K562 (cell line): ENCODE data around the gene USB1. TPM values are rescaled to one million over a fixed set of nuclear protein-coding genes. Genes with fewer than 3 reads are reported as not detected.
A peak's percentile ranks its signal among the peaks of the same experiment; 100 is the strongest.

ENCODE experiments used
- CHD1 ChIP-seq: fragments of 200-600 bp; sonication (generic); IDR thresholded peaks from one replicate; pipeline ENCODE4 v1.6.1; 2012; ENCODE audit warnings: mild to moderate bottlenecking, moderate library complexity, low read length, inconsistent platforms
- CREBBP ChIP-seq: IDR thresholded peaks from one replicate; pipeline ENCODE4 v1.6.1; 2012; ENCODE audit warnings: low read depth, mild to moderate bottlenecking, control low read depth, inconsistent platforms, low read length
- EGR1 ChIP-seq: fragments of 450-650 bp; conservative IDR thresholded peaks from 2 replicates; pipeline ENCODE4 v1.6.1; 2017; ENCODE audit warnings: mild to moderate bottlenecking
- HNRNPL ChIP-seq: fragments of 200-400 bp; formaldehyde crosslinking; IDR thresholded peaks from 2 replicates; pipeline ENCODE4 v1.6.1; 2017; ENCODE audit warnings: low read depth, mild to moderate bottlenecking, low read length
- KDM5B ChIP-seq: fragments of 200-600 bp; sonication (generic); IDR thresholded peaks from 2 replicates; pipeline ENCODE4 v1.6.1; 2012; ENCODE audit warnings: low read depth, mild to moderate bottlenecking, moderate library complexity, low read length, control low read depth, inconsistent platforms; ENCODE audit not compliant: insufficient replicate concordance
- SMAD4 ChIP-seq: fragments of 250-450 bp; sonication (Bioruptor Pico); conservative IDR thresholded peaks from 2 replicates; pipeline ENCODE4 v1.8.0; 2021; ENCODE audit warnings: inconsistent platforms, mild to moderate bottlenecking, moderate library complexity
- ZNF146 ChIP-seq: IDR thresholded peaks from one replicate; pipeline ENCODE4 v1.6.1; 2018; ENCODE audit warnings: missing compliant biosample characterization; ENCODE audit not compliant: unreplicated experiment
- ZNF263 ChIP-seq: sonication (generic); formaldehyde crosslinking; IDR thresholded peaks from 2 replicates; pipeline ENCODE4 v1.8.0; 2022; ENCODE audit warnings: mild to moderate bottlenecking, missing genetic modification reagents, borderline replicate concordance
- polyA plus RNA-seq, 8 experiments: library from polyadenylated mRNA; depleted of rRNA in 4 of 8; stranded (reverse) in 5 of 8; unstranded in 3 of 8; fragments of >200 nt; fragmentation: Nextera tagmentation in 2 of 8; fragmentation: Illumina TruSeq in 1 of 8; extraction: Ambion mirVana in 2 of 8; extraction: Trizol in 1 of 8; gene quantifications; 2 replicates each; pipeline versions ENCODE4 v1.2.1 to v1.2.3, GENCODE V29; 2011 to 2014; ENCODE audit warnings: inconsistent platforms in 1 of 8, missing spikeins in 1 of 8
- total RNA-seq, 7 experiments: library from RNA; depleted of rRNA in 6 of 7; stranded (reverse); fragments of >200 nt in 6 of 7; fragmentation: Illumina TruSeq in 2 of 7; extraction: Trizol in 2 of 7; gene quantifications; 2 replicates each; pipeline versions ENCODE4 v1.2.1 to v1.2.3, GENCODE V29; 2011 to 2021; ENCODE audit warnings: low replicate concordance in 1 of 7
- TF ChIP-seq, protein P1 (sequence below): fragments of 450-650 bp; IDR thresholded peaks from 2 replicates; pipeline ENCODE4 v1.6.1; 2016; ENCODE audit warnings: low read depth
- TF ChIP-seq, protein P2 (sequence below): fragments of 250-450 bp; sonication (Bioruptor Pico); IDR thresholded peaks from 2 replicates; pipeline ENCODE4 v1.4.0; 2020; ENCODE audit warnings: mild to moderate bottlenecking, moderate library complexity, borderline replicate concordance
- TF ChIP-seq, protein P3 (sequence below): sonication (generic); formaldehyde crosslinking; IDR thresholded peaks from 2 replicates; pipeline ENCODE4 v1.8.1; 2023; ENCODE audit warnings: mild to moderate bottlenecking, missing genetic modification reagents
- TF ChIP-seq, protein P4 (sequence below): fragments of 250-450 bp; sonication (Bioruptor Pico); IDR thresholded peaks from 2 replicates; pipeline ENCODE4 v1.4.0; 2020; ENCODE audit warnings: mild to moderate bottlenecking, moderate library complexity

Gene USB1
- total and polyA plus RNA-seq, 9 of the 15 experiments (the other 6 are each of a cell fraction or from before 2014, with no cell fraction given) = 11.6 to 73.6 (median 19.4) TPM

DNA sequence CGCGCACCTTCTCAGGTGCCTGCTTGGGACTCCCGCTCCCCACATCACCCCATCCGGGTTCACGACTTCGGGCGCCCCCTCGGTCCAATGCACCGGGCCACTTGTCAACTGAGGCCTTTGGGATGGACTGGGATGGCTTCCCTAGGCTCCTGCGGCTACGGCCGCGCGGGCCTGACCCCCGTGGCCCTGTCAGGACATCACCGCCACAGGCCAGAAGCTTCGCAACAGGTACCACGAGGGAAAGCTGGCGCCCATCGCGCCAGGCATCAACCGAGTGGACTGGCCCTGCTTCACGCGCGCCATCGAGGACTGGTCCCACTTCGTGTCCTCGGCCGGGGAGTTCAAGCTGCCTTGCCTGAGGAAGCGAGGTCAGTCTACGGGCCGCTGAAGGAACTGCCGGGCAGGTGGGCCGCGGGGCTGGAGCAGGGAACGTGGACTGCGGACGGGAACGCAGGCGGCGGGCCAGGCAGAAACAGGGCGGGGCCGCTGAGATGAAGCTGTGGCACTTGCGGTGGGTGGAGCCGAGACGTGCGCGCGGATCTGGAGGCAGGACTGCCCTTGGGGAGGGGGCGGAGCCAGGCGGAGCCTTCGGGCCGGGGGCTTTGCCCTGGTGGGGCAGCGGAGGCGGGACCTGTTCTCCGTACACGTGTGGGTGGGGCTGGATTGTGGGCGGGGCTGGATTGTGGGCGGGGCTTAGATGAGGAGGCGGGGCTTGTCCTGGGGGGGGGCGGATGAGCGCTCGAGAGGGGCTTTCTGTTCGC is 16.6 kb upstream of the USB1 start (continued):
- TF ChIP-seq, protein P1, sequence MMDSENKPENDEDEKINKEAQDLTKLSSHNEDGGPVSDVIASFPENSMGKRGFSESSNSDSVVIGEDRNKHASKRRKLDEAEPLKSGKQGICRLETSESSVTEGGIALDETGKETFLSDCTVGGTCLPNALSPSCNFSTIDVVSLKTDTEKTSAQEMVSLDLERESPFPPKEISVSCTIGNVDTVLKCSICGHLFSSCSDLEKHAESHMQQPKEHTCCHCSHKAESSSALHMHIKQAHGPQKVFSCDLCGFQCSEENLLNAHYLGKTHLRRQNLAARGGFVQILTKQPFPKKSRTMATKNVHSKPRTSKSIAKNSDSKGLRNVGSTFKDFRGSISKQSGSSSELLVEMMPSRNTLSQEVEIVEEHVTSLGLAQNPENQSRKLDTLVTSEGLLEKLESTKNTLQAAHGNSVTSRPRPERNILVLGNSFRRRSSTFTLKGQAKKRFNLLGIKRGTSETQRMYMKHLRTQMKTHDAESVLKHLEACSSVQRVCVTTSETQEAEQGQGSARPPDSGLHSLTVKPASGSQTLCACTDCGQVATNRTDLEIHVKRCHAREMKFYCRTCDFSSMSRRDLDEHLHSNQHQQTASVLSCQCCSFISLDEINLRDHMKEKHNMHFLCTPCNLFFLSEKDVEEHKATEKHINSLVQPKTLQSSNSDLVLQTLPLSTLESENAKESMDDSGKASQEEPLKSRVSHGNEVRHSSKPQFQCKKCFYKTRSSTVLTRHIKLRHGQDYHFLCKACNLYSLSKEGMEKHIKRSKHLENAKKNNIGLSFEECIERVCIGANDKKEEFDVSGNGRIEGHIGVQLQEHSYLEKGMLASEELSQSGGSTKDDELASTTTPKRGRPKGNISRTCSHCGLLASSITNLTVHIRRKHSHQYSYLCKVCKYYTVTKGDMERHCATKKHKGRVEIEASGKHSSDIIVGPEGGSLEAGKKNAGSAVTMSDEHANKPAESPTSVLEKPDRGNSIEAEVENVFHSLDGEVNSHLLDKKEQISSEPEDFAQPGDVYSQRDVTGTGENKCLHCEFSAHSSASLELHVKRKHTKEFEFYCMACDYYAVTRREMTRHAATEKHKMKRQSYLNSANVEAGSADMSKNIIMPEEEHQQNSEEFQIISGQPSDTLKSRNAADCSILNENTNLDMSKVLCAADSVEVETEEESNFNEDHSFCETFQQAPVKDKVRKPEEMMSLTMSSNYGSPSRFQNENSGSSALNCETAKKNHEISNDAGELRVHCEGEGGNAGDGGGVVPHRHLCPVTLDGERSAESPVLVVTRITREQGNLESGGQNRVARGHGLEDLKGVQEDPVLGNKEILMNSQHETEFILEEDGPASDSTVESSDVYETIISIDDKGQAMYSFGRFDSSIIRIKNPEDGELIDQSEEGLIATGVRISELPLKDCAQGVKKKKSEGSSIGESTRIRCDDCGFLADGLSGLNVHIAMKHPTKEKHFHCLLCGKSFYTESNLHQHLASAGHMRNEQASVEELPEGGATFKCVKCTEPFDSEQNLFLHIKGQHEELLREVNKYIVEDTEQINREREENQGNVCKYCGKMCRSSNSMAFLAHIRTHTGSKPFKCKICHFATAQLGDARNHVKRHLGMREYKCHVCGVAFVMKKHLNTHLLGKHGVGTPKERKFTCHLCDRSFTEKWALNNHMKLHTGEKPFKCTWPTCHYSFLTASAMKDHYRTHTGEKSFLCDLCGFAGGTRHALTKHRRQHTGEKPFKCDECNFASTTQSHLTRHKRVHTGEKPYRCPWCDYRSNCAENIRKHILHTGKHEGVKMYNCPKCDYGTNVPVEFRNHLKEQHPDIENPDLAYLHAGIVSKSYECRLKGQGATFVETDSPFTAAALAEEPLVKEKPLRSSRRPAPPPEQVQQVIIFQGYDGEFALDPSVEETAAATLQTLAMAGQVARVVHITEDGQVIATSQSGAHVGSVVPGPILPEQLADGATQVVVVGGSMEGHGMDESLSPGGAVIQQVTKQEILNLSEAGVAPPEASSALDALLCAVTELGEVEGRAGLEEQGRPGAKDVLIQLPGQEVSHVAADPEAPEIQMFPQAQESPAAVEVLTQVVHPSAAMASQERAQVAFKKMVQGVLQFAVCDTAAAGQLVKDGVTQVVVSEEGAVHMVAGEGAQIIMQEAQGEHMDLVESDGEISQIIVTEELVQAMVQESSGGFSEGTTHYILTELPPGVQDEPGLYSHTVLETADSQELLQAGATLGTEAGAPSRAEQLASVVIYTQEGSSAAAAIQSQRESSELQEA = no peak
- TF ChIP-seq CHD1 (no peak), SMAD4 (CRISPR knock-in tag) (no peak), ZNF146 (CRISPR knock-in tag) (no peak), HNRNPL (peak; percentile 68), KDM5B (peak; percentile 35), CREBBP (no peak), ZNF263 (CRISPR knock-in tag) (no peak; the same call in 1 of the 2 replicates), EGR1 (peak; percentile 67)
- TF ChIP-seq, protein P2, sequence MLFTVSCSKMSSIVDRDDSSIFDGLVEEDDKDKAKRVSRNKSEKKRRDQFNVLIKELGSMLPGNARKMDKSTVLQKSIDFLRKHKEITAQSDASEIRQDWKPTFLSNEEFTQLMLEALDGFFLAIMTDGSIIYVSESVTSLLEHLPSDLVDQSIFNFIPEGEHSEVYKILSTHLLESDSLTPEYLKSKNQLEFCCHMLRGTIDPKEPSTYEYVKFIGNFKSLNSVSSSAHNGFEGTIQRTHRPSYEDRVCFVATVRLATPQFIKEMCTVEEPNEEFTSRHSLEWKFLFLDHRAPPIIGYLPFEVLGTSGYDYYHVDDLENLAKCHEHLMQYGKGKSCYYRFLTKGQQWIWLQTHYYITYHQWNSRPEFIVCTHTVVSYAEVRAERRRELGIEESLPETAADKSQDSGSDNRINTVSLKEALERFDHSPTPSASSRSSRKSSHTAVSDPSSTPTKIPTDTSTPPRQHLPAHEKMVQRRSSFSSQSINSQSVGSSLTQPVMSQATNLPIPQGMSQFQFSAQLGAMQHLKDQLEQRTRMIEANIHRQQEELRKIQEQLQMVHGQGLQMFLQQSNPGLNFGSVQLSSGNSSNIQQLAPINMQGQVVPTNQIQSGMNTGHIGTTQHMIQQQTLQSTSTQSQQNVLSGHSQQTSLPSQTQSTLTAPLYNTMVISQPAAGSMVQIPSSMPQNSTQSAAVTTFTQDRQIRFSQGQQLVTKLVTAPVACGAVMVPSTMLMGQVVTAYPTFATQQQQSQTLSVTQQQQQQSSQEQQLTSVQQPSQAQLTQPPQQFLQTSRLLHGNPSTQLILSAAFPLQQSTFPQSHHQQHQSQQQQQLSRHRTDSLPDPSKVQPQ (CRISPR knock-in tag) = no peak
- TF ChIP-seq, protein P3, sequence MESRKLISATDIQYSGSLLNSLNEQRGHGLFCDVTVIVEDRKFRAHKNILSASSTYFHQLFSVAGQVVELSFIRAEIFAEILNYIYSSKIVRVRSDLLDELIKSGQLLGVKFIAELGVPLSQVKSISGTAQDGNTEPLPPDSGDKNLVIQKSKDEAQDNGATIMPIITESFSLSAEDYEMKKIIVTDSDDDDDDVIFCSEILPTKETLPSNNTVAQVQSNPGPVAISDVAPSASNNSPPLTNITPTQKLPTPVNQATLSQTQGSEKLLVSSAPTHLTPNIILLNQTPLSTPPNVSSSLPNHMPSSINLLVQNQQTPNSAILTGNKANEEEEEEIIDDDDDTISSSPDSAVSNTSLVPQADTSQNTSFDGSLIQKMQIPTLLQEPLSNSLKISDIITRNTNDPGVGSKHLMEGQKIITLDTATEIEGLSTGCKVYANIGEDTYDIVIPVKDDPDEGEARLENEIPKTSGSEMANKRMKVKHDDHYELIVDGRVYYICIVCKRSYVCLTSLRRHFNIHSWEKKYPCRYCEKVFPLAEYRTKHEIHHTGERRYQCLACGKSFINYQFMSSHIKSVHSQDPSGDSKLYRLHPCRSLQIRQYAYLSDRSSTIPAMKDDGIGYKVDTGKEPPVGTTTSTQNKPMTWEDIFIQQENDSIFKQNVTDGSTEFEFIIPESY (CRISPR knock-in tag) = peak; percentile 99
- TF ChIP-seq, protein P4, sequence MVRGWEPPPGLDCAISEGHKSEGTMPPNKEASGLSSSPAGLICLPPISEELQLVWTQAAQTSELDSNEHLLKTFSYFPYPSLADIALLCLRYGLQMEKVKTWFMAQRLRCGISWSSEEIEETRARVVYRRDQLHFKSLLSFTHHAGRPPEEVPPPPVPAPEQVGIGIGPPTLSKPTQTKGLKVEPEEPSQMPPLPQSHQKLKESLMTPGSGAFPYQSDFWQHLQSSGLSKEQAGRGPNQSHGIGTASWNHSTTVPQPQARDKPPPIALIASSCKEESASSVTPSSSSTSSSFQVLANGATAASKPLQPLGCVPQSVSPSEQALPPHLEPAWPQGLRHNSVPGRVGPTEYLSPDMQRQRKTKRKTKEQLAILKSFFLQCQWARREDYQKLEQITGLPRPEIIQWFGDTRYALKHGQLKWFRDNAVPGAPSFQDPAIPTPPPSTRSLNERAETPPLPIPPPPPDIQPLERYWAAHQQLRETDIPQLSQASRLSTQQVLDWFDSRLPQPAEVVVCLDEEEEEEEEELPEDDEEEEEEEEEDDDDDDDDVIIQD (CRISPR knock-in tag) = no peak
